ENCODE results near the gene HEPN1.

DNA sequence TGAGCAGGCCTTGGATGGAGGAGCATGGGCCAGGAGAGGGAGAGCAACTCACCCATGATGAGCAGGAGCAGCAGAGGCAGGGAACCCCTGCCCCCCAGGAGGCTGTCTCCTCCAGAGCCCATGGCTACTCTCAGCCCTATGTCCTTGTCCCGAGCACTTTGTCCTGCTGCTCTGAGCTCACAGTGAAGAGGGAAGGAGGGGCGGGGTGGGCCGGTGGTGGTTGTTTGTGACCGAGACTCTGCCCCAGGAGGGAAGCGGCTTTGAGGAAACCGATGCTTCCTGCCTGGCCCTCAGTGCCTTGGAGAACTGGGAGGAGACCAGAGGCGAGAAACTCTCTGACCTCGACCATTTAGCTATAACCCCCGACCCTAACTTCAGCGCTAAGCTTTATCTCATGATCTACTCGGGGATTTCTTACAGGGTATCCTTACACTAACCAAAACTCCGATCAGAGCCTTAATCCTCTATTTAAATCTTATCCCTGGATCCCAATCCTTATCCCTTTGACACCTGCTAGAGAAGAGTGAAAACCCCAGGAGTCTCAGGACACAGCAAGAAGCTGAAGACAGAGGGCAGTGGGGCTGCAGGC, 21.3 kb upstream of the HEPN1 start, which contains the start of gene ROBO4:
- TF ChIP-seq GATA2 (IDR thresholded peaks at IDR 0.05; ENCODE audit: insufficient read depth, insufficient read length, low read depth, low read length) = peak; percentile 74
- TF ChIP-seq, protein P1, sequence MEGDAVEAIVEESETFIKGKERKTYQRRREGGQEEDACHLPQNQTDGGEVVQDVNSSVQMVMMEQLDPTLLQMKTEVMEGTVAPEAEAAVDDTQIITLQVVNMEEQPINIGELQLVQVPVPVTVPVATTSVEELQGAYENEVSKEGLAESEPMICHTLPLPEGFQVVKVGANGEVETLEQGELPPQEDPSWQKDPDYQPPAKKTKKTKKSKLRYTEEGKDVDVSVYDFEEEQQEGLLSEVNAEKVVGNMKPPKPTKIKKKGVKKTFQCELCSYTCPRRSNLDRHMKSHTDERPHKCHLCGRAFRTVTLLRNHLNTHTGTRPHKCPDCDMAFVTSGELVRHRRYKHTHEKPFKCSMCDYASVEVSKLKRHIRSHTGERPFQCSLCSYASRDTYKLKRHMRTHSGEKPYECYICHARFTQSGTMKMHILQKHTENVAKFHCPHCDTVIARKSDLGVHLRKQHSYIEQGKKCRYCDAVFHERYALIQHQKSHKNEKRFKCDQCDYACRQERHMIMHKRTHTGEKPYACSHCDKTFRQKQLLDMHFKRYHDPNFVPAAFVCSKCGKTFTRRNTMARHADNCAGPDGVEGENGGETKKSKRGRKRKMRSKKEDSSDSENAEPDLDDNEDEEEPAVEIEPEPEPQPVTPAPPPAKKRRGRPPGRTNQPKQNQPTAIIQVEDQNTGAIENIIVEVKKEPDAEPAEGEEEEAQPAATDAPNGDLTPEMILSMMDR (IDR thresholded peaks at IDR 0.05; ENCODE audit: extremely low read depth in 1 of 2, insufficient read depth in 1 of 2, low read depth in 1 of 2, low read length in 2 of 2) = no peak
- TF ChIP-seq, protein P2, sequence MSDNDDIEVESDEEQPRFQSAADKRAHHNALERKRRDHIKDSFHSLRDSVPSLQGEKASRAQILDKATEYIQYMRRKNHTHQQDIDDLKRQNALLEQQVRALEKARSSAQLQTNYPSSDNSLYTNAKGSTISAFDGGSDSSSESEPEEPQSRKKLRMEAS (IDR thresholded peaks at IDR 0.05; ENCODE audit: insufficient read depth, insufficient read length) = no peak
- peak; percentile 90 for TF ChIP-seq POLR2A (IDR thresholded peaks at IDR 0.05; ENCODE audit: low read depth, low read length)

Measured in endothelial cell of umbilical vein (primary cell).